Measurements from ENCODE around the gene RNF8. TPM values are rescaled to one million over a fixed set of nuclear protein-coding genes. Genes with fewer than 3 reads are reported as not detected.

RNF8 gene
- total and polyA plus RNA-seq, 7 donors, result 9.4 to 28.5 (median 12.7) TPM

DNA sequence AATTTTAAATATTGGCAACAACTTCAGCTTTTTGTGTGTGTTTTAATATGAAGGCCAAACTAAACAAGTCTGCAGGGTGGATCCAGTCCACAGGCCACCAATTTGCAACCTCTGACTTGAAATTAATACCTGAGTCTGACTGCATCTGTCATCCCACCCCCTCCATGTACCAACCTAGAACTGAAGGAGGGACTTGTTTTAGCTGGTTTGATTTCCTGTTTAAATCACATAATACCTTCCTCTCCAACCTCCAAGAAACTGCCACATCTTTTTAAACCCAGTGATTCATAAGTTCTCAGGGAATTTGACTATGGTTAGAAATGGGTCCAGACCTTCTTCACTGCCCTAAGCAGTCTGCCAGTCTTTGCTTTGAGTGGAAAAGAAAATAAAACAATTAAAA, 21.6 kb downstream of the RNF8 start:
- Histone ChIP-seq H3K4me1 (no peaks in the 10 kb centered on the region), H3K4me3 (no peak overlapping the region), H3K36me3 (ENCODE audit: insufficient read depth in 1 of 2, low read depth in 1 of 2) (peaks cover 2 to 81% of the 10 kb centered on the region in 2 donors), H3K9me3 (no peaks in the 10 kb centered on the region), H3K27me3 (ENCODE audit: insufficient read depth in 3 of 3, low read length in 2 of 3) (no peaks in the 10 kb centered on the region), H3K27ac (no peak overlapping the region)
- ATAC-seq (no peak), DNase-seq (no peak)
- TF ChIP-seq CTCF (IDR thresholded peaks at IDR 0.05), result no peak
- intact Hi-C loops (cut with DNase I), result no loop called here

- intact Hi-C loops (cut with DNase I), result no loop called here
- whole genome bisulfite sequencing, 3 donors, result 66 to 78% (median 77%) methylated on average over 4 of the region's 4 CpGs
These were observed 22.4 kb downstream of the RNF8 start for GRCh38 chr6:37376078-37376743.

DNA sequence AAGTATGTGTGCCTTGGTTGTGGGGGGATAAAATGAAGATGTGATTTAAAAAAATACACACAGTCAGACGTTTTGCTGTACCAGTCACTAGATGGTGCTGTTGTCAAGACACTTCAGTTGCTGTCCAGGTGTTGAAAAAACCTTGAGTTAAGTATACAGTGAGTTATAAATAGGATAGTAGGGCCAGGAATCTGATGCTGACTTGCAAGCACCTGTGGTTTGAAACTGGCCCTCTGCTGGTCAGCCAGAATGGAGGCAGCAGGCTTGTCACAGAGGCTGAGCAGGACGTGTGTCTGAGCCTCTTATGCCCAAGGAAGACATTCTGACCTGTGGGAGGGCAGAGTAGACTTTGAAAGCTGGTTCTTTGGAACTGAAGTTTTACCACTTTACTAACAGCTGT, 27.8 kb downstream of the RNF8 start:
- ATAC-seq (peak; percentile 74 to 90 (median 87)), DNase-seq (no peak)
- no peak overlapping the region for H3K27ac ChIP-seq
- peak; percentile 60 for TF ChIP-seq CTCF (IDR thresholded peaks at IDR 0.05)
- no peak overlapping the region for H3K4me3 ChIP-seq
- no peaks in the 10 kb centered on the region for H3K9me3 ChIP-seq
- H3K4me1 ChIP-seq, result no peaks in the 10 kb centered on the region
- H3K36me3 ChIP-seq (ENCODE audit: insufficient read depth in 1 of 2, low read depth in 1 of 2), result peaks cover 0 to 74% of the 10 kb centered on the region in 2 donors
- 36 to 46% (median 36%) methylated on average over 2 of the region's 2 CpGs for WGBS, 3 donors
- intact Hi-C loops (cut with DNase I), result loop anchor here in 1 of 2 donors (5.0 to 10.0 kb wide), 2 partner anchors 186 to 313 kb away; partner anchors contain the start of gene MDGA1
- H3K27me3 ChIP-seq (ENCODE audit: insufficient read depth in 3 of 3, low read length in 2 of 3), result no peaks in the 10 kb centered on the region

More at GRCh38 chr6:37376078-37376743, 22.4 kb downstream of the RNF8 start:
- ATAC-seq (no peak), DNase-seq (no peak)
- no peak for TF ChIP-seq CTCF (IDR thresholded peaks at IDR 0.05)
- Histone ChIP-seq H3K36me3 (ENCODE audit: insufficient read depth in 1 of 2, low read depth in 1 of 2) (peaks cover 2 to 85% of the 10 kb centered on the region in 2 donors), H3K4me1 (no peaks in the 10 kb centered on the region), H3K27me3 (ENCODE audit: insufficient read depth in 3 of 3, low read length in 2 of 3) (no peaks in the 10 kb centered on the region), H3K27ac (no peak overlapping the region), H3K9me3 (no peaks in the 10 kb centered on the region), H3K4me3 (no peak overlapping the region)

GRCh38 chr6:37382994-37383765, 29.4 kb downstream of the RNF8 start:
- no peak for TF ChIP-seq CTCF (IDR thresholded peaks at IDR 0.05)
- intact Hi-C loops (cut with DNase I), result loop anchor here in 1 of 2 donors (5.0 to 10.0 kb wide), 2 partner anchors 184 to 312 kb away; partner anchors contain the start of gene MDGA1
- peaks cover 0 to 69% of the 10 kb centered on the region in 2 donors for H3K36me3 ChIP-seq (ENCODE audit: insufficient read depth in 1 of 2, low read depth in 1 of 2)
- no peaks in the 10 kb centered on the region for H3K27me3 ChIP-seq (ENCODE audit: insufficient read depth in 3 of 3, low read length in 2 of 3)
- no peak overlapping the region for H3K27ac ChIP-seq
- no peak overlapping the region for H3K4me3 ChIP-seq
- DNase-seq (no peak), ATAC-seq (no peak)
- H3K4me1 ChIP-seq, result no peaks in the 10 kb centered on the region
- H3K9me3 ChIP-seq, result no peaks in the 10 kb centered on the region
- 87 to 95% (median 91%) methylated on average over 1 of the region's 1 CpG for WGBS, 3 donors

All from psoas muscle (tissue), 8 donors.